Hematopoietic multipotent progenitor cell treated with erythropoietin and hydrocortisone succinate and interleukin-3 and kit ligand, for 17 days (in vitro differentiated cells): Measurements from ENCODE around the gene FAM110A.
"Not testable (repeated sequence)": the region's sequence is repeated elsewhere in the genome, so short reads cannot be mapped to it uniquely, and the experiment has no call there.

ENCODE experiments used
- DNase-seq: peaks from one replicate; pipeline ENCODE4 v3.0.0-alpha.2; 2015; ENCODE audit warnings: low spot score

FAM110A gene

GRCh38 chr20:844473-845225 is 11.1 kb downstream of the FAM110A start:
- DNase-seq, result peak; percentile 89

- DNase-seq, result peak; percentile 32
These were observed 11.8 kb downstream of the FAM110A start for GRCh38 chr20:845226-845868.

DNA sequence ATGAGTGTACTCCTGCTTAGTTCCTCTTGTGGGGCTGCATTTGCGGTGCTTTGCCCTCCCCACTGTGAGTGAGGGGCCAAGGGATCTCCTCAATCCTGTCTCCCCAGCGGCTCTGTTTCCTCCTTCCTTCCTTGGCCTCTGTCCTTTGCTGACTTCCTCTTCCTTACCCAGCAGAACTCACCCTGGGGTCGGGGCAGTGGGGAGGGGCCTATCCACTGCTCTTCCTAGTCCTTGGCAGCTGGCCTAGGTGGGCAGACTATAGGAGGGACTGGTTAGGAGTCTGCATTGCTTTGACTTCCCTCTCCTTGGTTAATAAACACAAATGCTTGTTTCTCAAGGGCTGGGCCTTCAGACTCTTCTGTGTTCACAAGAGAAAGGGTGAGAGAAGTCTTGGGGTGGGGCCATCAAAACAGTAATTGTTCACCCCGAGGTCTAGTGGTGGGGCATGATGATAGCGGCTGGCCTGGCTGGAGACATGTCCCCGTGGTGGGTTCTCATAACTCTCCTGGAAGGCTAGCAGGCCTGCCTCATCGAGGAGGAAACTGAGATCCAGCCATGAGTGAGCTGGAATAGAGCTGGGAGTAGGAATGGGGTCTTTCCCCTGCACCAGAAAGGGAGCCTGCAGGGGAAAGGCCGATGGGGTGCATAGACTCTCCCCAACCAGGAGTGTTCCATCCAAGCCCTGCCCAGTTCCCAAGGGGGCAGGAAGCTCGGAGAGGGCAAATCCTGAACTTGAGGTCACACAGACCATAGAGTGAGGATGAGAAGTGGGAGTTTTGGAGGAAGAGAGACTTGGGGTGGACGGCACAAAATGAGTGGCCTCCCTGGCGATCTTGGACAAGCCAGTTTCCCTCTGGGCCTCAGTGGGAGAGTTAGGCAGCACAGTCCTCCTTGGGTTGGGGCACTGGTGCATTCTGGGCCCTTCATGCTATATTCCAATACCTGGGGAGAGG is 12.7 kb downstream of the FAM110A start:
- no peak for DNase-seq

DNA sequence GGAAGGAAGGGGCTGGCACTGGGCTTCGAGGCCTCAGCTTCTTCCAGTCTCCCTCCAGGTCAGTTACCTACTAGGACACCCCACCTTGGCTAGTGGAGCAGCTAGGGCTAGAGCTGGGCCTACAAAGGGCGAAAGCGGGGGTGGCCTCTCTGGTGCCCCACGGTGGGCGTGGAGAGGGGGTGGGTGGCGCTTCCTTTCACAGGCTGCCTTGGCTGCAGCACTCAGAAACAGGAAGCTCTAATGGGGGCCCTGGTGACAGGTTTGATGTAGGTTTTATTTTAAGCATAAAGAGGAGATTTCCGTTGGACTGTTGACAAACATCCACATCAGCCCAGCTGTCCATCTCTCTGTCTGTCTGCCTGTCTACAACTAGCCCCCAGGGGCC is 13.4 kb downstream of the FAM110A start:
- no peak for DNase-seq

DNA sequence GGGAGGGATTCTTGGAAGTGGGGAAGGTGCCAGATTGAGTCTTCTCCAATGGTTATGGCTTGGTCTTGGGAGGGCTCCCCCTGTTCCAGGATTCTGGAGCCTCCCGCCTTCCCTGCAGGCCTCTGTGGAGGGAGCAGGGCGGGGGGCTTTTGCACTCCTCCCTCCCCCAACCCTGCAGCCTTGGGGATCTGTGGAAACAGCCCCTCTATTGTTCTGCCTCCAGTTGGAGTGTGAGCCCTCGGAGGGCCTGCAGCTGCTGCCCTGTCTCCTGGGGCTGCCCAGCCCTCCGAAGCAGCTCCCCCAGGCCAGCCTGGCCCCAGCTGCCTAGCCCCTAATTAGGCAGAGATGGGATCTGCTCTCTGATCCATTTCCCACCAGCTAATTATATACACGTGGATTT is 14.7 kb downstream of the FAM110A start:
- no peak for DNase-seq

- not testable (repeated sequence) for DNase-seq
These were observed 15.2 kb downstream of the FAM110A start for GRCh38 chr20:848731-849130.

DNA sequence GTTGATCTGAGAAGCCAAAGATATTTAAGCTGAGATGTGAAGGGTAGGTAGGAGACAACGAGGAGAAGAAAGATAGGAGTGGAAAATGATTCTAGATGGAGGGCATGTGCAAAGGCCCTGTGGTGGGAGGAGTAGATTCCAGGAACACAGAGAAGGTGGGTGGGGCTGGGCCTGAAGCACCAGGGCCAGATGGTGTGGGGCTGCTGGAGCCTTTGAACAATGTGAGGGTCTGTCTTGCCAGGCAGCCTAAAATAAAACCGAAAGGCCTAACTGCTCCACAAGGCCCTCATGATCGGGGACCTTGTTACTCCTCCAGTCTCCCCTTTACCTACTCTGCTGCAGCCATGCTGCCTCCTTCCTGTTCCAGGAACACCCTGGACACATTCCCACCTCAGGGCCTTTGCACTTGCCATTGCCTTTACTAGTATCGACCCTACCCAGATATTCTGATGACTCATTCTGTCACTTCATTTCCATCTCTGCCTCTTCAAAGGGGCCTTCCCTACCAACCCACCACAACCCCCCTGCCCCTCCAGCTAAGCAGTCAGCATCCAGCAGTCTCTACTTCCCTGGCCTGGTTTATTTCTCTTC is 20.0 kb downstream of the FAM110A start:
- DNase-seq, result no peak

DNA sequence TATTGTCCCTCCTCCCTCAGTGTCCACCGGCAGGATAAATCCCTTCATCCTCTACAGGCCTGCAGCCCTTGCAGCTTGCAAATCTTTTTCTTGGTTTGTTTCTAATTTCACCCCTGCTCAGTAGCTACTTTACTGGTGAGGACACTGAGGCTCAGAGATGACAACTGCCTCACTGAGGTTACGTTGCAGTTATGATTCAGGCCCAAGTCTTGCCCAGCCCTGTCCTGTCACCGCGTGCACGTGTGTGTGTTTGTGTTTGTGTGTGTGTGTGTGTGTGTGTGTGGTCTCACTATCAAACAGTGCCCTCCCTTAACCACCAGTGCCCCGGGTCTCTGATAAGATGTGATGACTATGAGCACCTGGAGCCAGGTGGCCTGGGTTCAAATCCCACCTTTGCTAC is 21.1 kb downstream of the FAM110A start:
- no peak for DNase-seq

DNA sequence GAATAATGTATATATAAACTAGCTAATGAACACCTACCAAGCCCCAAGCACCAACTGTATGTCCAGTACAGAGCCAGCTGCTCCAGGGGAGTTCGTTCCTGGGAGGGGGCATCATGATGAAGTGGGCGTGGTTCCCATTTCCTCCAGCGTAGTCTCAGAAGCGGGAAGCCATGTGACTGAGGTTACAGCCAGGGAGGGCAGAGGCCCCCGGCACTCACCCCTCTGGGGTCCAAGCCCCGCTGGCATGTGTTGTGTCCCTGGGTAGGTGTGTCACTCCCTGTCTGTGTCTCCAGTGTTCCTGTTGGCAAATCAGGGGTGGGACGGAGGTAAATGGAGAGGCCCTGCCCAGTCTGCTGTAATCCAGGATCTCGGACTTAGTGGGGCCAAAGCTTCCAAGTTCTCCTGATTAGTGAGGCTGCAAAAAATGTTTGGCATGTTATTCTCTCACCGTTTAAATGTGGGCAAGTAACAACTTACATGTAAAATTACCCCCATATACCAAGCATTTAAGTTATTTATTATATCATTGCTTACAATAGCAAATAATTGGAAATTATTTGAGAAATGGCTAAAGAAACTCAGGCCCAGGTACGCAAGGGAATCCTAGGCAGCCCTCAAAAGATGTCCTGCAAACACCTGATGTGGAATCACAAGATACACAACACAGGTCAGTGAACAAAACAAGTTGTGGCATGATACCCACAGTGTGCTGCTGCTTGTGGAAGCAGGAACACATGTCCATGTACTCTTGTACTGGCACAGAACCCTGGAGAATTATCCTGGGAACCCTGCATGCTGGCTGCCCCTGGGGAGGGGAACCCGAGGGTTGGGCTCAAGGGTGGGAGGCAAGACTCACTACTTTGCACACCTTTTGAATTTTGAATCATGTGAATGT is 22.2 kb downstream of the FAM110A start:
- no peak for DNase-seq

DNA sequence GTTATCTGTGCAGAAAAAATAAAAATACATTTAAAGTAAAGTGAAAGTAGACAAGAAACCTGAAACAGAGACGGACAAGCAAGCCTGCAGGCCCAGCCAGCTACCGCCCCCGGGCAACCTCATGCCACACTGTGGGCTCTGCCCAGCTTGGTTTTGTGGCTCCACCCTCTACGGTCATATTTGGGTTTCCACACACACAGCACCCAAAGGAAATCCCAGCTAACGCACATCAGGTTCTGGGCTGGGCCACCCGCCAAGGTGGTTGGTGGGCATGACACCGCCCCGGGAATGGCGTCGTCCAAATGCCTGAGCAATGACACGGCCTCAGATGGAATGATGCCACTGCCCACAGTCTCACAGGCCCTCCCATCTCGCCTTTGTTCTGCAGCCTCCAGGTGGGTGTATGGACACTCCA is 22.9 kb downstream of the FAM110A start:
- no peak for DNase-seq

DNA sequence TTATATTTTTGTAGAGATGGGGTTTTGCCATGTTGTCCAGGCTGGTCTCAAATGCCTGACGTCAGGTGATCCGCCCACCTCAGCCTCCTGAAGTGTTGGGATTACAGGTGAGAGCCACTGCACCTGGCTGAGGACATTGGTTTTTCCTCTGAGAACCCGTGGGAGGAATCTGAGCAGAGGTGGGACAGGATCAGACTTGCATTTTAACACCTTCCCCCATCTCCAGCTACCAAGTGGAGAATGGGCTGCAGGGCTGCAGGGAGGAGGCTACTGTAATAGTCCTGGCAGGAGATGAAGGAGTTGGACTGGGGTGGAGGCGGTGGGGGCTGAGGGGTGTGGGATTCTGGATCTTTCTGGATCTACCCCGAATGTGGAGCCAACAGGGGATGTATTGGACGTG is 24.5 kb downstream of the FAM110A start:
- no peak for DNase-seq

GRCh38 chr20:859751-860231 is 26.3 kb downstream of the FAM110A start:
- no peak for DNase-seq

DNA sequence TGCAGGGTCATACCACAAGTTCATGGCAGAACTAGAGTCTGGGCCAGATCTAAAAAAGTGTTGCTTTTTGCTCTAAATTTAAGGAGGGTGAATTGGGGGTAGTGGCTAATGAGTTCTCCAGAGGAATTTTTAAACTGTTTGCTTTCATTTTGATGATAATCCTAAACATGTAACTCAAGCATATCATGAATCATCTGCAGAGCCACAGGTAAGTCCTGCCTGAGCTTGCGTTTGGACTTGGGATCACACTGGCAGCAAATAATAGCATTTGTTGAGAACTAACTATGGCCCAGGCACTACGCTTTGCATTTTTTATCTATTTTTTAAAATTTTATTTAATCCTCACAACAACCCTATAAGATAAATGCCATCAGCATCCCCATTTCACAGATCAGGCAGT is 27.4 kb downstream of the FAM110A start:
- no peak for DNase-seq

DNA sequence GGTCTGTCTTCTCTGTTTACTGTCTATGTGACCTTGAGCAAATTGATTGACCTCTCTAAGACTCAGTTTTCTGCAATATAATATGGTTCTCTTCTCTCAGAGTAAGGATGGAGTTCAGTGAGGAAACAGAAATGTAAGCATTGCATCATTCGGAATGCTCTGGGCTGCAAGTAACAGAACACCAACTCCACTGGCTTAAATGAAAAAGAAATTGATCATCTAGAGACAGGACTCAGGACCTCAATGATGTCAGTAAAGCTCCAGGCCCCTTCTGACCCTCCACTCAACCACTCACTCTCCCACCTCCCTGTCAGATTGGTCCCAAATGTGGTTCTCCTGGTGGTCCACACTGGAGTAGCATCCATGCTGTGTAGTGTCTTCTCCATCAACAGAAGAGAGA is 31.9 kb downstream of the FAM110A start:
- no peak for DNase-seq

DNA sequence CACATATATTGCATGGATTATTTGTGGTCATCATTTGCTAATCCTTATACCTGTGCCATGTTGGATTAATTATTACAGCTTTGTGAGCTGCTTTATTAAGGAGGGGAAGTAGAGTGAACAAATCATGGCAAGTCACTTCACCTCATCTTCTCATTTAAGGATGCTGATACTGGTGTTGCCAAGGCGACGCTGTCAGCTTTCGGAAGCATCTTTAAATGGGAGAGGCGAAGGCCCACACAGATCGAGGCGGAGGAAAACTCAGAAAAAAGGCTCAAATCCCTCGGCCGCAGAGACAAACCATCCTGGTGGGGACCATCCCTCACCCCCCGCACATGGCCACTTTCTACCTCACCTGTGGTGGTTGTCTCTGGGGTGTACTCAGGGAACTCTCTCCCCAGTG is 34.8 kb downstream of the FAM110A start:
- no peak for DNase-seq

DNA sequence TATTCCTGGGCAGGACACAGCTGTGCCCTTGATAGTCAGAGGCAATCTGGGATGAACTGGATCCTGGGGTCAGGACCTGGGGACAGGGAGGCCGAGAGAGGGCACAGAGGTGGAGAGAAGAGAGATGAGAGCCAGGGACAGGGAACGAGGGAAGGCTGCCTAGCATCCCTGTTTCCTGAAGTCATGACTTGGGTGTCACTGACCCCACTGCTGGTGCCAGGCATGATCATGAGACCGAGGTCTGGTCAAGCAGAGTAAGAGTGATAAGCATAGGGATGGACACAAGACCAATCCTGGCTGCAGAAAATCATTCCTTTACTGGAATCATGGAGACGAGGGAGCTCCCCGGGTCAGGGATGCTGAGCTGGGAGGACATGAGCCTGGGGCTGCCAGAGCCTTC is 36.1 kb downstream of the FAM110A start:
- no peak for DNase-seq

DNA sequence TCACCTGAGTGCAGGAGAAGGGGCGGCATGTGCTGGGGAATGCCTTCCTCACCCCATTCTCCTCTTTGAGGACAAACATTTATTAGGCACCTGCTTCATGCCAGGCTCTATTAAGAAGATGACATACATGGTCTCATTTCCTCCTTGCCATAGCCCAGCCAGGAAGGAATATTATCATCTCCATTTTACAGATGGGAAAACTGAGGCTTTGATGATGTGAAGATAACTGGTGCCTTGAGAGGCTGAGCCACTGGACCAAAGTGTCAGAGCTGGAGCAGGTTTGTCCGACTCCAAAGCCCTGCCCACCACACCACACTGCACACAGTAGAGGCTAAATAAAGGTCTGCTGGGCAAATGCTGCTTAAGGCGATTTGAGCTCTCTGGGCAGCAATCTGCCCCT is 37.2 kb downstream of the FAM110A start:
- no peak for DNase-seq

GRCh38 chr20:871436-871835 is 37.9 kb downstream of the FAM110A start:
- no peak for DNase-seq

- DNase-seq, result no peak
These were observed 38.4 kb downstream of the FAM110A start for GRCh38 chr20:871948-872347.

- DNase-seq, result no peak
These were observed 39.5 kb downstream of the FAM110A start for GRCh38 chr20:872855-873520.
